ENCODE measurements around the gene PAPPA2. TPM values are rescaled to one million over a fixed set of nuclear protein-coding genes. Genes with fewer than 3 reads are reported as not detected.

The PAPPA2 gene
- total RNA-seq, 1 experiment from 2014 or later: 0.06 TPM

- H3K9me3 ChIP-seq (ENCODE audit: low read depth, low read length, poor library complexity, severe bottlenecking): no peaks in the 10 kb centered on the region
- H3K27ac ChIP-seq (ENCODE audit: low read depth, low read length, poor library complexity, severe bottlenecking): no peak overlapping the region
- CTCF ChIA-PET: no interaction called here
- H3K4me1 ChIP-seq (ENCODE audit: insufficient read depth, low read length, poor library complexity, severe bottlenecking): no peaks in the 10 kb centered on the region
- no TSS peak for BruUV-seq (replicated peaks)
- intact Hi-C loops (cut with micrococcal nuclease; ENCODE audit: unreplicated experiment): no loop called here
- no peaks in the 10 kb centered on the region for H3K36me3 ChIP-seq (ENCODE audit: insufficient read depth, low read length, poor library complexity, severe bottlenecking)
- no peak for DNase-seq (ENCODE audit: low spot score)
- POLR2A ChIA-PET (ENCODE audit: low non-redundant PET): no interaction called here
- no peak overlapping the region for H3K4me3 ChIP-seq (ENCODE audit: low read depth, low read length, poor library complexity, severe bottlenecking)
- TF ChIP-seq, protein P1, sequence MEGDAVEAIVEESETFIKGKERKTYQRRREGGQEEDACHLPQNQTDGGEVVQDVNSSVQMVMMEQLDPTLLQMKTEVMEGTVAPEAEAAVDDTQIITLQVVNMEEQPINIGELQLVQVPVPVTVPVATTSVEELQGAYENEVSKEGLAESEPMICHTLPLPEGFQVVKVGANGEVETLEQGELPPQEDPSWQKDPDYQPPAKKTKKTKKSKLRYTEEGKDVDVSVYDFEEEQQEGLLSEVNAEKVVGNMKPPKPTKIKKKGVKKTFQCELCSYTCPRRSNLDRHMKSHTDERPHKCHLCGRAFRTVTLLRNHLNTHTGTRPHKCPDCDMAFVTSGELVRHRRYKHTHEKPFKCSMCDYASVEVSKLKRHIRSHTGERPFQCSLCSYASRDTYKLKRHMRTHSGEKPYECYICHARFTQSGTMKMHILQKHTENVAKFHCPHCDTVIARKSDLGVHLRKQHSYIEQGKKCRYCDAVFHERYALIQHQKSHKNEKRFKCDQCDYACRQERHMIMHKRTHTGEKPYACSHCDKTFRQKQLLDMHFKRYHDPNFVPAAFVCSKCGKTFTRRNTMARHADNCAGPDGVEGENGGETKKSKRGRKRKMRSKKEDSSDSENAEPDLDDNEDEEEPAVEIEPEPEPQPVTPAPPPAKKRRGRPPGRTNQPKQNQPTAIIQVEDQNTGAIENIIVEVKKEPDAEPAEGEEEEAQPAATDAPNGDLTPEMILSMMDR (conservative IDR thresholded peaks at IDR 0.05; ENCODE audit: low read depth, low read length): no peak
- no peak for TF ChIP-seq EZH2 (IDR thresholded peaks at IDR 0.05; ENCODE audit: borderline replicate concordance, low read depth, low read length, poor library complexity, severe bottlenecking)
- no peaks in the 10 kb centered on the region for H3K27me3 ChIP-seq (replicated peaks; ENCODE audit: insufficient read depth, low read depth, low read length, poor library complexity)
These were observed 8.6 kb downstream of the PAPPA2 start for GRCh38 chr1:176471338-176472121.

DNA sequence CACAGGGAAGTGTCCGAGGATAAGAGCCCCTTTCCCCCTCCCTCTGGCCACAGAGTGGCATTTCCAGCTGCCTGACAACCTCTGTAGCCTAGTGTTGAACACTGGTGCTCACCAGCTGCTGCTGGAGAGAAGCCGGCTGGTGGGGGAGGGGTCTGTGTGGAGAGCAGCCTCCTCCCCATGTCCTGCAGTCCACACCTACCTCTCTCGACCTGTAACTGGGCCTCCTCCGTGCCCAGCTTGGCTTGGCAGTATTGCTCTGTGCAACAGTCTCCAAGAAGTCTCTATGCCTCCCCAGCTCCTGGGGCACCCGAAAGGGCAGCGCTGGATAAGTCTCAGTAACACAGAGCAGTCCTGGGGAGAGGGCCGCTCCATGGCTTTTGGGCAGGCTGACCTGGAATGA is 17.0 kb downstream of the PAPPA2 start:
- intact Hi-C loops (cut with micrococcal nuclease; ENCODE audit: unreplicated experiment): no loop called here
- CTCF ChIA-PET: no interaction called here
- Histone ChIP-seq H3K4me1 (ENCODE audit: insufficient read depth, low read length, poor library complexity, severe bottlenecking) (no peaks in the 10 kb centered on the region), H3K9me3 (ENCODE audit: low read depth, low read length, poor library complexity, severe bottlenecking) (no peaks in the 10 kb centered on the region), H3K27me3 (replicated peaks; ENCODE audit: insufficient read depth, low read depth, low read length, poor library complexity) (no peaks in the 10 kb centered on the region), H3K4me3 (ENCODE audit: low read depth, low read length, poor library complexity, severe bottlenecking) (no peak overlapping the region), H3K27ac (ENCODE audit: low read depth, low read length, poor library complexity, severe bottlenecking) (no peak overlapping the region), H3K36me3 (ENCODE audit: insufficient read depth, low read length, poor library complexity, severe bottlenecking) (no peaks in the 10 kb centered on the region)
- POLR2A ChIA-PET (ENCODE audit: low non-redundant PET): no interaction called here
- no peak for TF ChIP-seq EZH2 (IDR thresholded peaks at IDR 0.05; ENCODE audit: borderline replicate concordance, low read depth, low read length, poor library complexity, severe bottlenecking)
- TF ChIP-seq, protein P1 (conservative IDR thresholded peaks at IDR 0.05; ENCODE audit: low read depth, low read length): no peak
- no peak for DNase-seq (ENCODE audit: low spot score)
- BruUV-seq (replicated peaks): no TSS peak

- intact Hi-C loops (cut with micrococcal nuclease; ENCODE audit: unreplicated experiment): no loop called here
- CTCF ChIA-PET: no interaction called here
- POLR2A ChIA-PET (ENCODE audit: low non-redundant PET): no interaction called here
- no peaks in the 10 kb centered on the region for H3K9me3 ChIP-seq (ENCODE audit: low read depth, low read length, poor library complexity, severe bottlenecking)
- no peaks in the 10 kb centered on the region for H3K4me1 ChIP-seq (ENCODE audit: insufficient read depth, low read length, poor library complexity, severe bottlenecking)
- TF ChIP-seq, protein P1 (conservative IDR thresholded peaks at IDR 0.05; ENCODE audit: low read depth, low read length): no peak
- no peak for TF ChIP-seq EZH2 (IDR thresholded peaks at IDR 0.05; ENCODE audit: borderline replicate concordance, low read depth, low read length, poor library complexity, severe bottlenecking)
- BruUV-seq (replicated peaks): no TSS peak
- no peak overlapping the region for H3K4me3 ChIP-seq (ENCODE audit: low read depth, low read length, poor library complexity, severe bottlenecking)
- no peaks in the 10 kb centered on the region for H3K36me3 ChIP-seq (ENCODE audit: insufficient read depth, low read length, poor library complexity, severe bottlenecking)
- no peak overlapping the region for H3K27ac ChIP-seq (ENCODE audit: low read depth, low read length, poor library complexity, severe bottlenecking)
- H3K27me3 ChIP-seq (replicated peaks; ENCODE audit: insufficient read depth, low read depth, low read length, poor library complexity): no peaks in the 10 kb centered on the region
- DNase-seq (ENCODE audit: low spot score): no peak
These were observed 17.8 kb downstream of the PAPPA2 start for GRCh38 chr1:176480750-176481149.
